Hematopoietic multipotent progenitor cell treated with erythropoietin and hydrocortisone succinate and interleukin-3 and kit ligand, for 15 days (in vitro differentiated cells): Measurements from ENCODE around the gene SLC23A1.
A peak's percentile ranks its signal among the peaks of the same experiment; 100 is the strongest.
"Not testable (repeated sequence)": the region's sequence is repeated elsewhere in the genome, so short reads cannot be mapped to it uniquely, and the experiment has no call there.

Experiments used
- DNase-seq: peaks from one replicate; pipeline ENCODE4 v3.0.0-alpha.2; 2015; ENCODE audit warnings: low spot score

Gene SLC23A1

DNA sequence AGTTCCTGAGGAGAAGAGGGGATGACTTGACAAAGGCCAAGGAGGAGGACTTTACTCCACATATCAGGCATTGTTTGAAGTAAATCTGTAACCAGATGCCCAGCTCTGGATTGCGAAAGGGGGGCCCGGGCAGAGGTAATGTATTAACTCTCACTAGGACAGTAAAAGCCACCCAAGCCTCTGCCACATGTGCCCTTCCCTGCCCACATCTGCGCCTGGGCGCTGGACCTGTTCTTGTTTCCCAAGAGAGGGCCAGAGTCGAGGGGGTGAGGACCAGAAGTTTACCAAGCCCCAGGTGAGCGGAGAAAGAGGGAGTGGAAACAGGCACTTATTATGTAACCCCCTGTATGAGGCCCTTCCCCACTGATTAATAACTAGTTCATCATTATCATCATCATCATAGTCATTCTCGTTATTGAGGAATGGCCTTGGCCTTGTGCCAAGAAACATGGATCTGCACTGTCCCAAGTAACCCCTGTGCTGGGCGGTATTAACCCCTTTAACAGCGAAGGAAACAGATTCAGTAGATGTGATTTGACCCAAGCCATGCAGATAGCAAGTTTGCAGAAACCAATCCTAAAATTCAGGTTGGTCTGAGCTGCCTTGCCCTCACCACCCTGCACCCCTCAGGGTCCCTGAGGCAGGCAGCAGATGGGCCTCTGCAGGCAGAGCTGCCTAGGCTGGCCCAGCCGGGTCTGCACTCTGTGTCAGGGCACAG, at the start of gene SLC23A1:
Gene SLC23A1 (minus strand): TSS at position 23 of the 718 bp plus-strand sequence. CDS start 44 bp downstream, outside the sequence.
- DNase-seq = no peak

DNA sequence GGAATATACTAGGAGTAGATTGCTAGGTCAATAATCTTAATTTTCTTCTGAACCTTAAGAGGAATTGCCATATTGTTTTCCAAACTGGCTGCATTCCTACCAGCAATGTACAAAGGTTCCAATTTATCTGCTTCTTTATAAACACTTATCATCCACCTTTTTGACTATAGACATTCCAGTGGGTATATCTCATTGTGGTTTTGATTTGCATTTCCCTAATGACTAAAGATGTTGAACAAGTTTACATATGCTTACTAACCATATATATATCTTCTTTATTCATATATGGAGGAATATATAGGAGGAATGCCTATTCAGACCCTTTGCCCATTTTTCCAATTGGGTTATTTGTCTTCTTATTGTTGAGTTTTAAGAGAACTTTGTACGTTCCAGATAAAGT, 48.6 kb upstream of the SLC23A1 start:
- no peak for DNase-seq

DNA sequence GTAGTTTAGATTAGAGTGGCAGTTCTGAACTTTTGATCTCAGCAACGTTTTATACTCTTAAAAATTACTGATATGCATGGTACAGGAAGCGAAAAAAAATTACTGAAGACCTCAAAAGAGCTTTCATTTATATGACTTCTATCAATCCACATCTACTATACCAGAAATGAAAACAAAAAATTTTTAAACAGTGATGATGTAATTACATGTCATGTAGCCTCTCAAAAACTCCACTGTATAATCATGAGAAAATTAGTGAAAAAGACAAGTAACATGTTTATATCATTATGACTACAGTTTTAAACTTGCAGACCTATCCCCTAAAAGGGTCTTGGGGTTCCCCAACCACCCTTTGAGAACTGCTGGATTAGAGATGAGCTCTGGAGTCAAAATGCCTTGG, 46.9 kb upstream of the SLC23A1 start:
- no peak for DNase-seq

DNA sequence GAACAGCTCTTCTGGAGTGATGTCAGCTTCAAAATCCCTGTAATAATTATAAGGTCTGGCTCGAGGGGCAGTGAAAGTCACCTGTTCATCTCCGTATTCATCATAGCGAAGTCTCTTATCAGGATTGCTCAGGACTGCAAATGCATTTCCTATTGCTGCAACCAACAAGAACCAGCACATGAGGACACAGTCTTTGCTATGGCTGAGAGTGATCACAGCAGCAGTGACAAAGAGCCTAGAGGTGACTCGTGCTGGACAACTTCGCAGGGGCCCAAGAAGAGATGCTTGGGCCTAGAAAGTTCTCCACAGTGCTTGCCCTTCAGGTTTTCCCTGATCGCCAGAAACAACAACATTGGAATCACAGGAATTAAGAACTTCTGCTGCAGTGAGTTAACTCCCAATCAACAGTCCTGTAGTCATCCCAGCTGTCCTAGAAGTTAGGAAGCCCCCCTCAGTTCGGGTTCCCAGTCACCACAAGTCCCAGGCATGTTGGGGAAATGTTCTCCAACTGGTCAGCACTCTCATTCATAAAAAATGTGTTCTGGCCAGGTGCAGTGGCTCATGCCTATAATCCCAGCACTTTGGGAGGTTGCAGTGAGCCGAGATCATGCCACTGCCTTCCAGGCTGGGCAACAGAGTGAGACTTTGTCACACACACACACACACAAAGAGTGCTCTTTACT, 43.2 kb upstream of the SLC23A1 start:
- no peak for DNase-seq

DNA sequence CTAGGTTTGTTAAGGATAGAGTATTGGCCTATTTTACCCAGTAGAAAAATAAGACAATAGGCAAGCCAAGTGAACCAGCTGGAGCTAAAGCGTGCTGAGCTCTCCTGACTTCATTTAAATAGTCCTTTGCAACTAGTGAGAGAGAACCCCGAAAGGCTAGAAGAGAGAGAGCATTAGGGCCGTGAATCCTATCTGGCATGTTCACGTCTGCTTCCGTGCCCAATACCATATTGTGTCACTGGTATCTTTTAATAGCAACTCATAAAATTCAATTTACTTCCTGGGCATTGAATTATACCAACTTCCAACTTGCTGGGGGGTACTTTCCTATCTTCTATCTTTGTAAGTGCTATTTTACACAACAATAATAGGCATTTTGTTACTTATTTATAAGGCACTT, 42.4 kb upstream of the SLC23A1 start:
- no peak for DNase-seq

DNA sequence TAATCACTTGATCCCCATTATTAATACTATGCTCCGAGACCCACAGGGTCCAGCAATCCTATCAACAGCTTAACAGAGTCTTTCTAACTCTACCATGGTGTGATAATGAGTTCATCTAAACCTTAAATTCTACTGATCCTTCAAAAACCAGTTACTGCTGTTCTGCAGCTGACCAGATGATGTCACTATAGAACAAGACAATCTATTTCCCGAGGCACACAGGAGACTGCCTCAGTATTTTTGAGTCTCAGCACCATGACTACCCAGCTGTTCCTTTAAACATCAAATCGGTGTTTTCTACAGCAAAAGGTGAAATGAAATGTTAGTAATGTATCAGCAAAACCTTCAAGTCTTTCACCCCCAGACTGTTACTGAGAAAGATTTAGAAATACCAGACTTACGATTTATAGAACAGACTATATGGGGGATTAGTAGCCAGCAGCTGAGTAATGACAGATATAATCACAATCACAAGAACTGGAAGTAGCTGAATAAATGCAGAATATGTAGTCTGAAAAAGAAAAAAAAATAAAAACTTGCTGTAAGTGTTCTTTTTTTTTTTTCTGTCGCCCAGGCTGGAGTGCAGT, 39.3 kb upstream of the SLC23A1 start:
- peak; percentile 70 for DNase-seq

DNA sequence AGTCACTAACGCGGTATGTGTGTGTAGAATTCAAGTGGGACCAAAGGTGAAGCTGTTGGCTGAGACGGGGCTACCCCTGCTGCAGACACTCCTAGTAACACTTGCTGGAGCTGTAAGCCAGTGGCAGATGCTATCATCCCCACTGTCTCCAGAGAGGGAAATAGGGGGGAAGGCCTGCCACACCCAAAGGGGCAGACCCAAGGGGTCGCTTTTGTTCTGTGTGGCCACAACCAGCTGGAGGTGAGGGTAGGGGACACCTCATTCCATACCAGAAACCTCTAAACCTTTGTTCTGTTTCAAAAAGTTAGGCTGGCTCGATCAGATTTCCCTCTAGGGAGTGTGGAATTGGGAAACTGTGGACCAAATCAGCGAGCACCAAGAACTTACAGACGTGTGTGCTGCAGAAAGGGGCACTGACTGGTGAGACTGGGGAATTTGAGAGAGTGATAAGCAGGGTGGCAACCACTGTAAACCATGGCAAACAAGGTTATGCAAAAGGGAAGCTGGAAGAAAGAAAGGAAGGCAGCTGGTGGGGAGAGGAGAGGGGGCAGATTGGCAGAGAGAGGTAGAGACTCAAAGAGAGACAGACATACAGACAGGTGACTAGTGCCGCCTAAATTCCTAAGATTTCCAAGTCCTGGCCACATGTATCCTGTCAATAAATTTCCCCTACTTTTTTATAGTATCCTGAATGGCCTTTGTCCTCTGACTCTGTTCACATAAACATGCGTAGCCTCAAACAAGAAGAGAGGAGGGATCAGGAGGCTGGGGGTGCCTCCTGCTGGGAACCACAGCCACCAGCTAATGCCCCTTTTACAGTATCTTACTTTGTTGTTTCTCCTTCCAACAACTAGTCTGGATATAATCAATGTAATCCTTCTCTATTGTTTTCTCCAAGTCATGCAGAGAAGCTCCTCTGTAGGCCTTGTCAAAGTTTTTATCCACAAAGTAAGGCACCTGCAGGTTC, 36.4 kb upstream of the SLC23A1 start:
- no peak for DNase-seq

DNA sequence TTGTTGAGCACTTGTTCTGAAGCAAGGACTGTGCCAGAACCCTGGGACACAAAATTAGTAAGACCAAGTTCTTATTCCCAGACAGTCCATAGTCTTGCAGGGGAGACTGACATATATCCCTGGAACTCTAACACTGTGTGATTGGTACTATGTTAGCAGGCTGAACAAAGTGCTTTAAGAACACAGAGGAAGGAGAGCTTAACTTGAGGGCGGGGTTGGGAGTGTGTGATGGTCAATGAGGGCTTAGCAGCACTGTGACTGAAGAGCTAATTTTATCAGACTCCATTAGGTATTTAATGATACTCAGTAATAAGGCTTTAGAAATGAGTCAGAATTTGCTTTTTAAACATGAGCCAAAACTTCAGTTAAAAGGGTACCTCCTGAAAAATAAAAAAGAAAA, 35.7 kb upstream of the SLC23A1 start:
- no peak for DNase-seq

DNA sequence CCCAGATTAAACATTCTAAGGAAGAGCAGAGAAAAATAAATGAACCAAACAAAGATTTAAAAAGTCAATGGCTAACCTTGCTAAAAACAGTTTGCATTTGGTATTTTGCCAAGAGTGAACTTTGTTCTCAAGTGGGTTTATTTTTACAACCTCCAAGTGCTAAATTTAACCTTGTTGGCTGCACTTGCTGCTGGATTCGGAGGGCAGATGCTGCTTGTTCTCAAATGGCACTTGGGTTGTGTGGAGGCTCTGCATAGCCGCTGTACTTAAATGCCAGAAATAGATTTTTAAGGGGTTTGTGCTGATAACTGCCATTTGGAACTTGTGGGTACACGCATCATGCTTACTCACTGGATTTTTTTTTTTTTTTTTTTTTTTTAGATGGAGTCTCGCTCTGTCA, 34.1 kb upstream of the SLC23A1 start:
- DNase-seq = no peak

DNA sequence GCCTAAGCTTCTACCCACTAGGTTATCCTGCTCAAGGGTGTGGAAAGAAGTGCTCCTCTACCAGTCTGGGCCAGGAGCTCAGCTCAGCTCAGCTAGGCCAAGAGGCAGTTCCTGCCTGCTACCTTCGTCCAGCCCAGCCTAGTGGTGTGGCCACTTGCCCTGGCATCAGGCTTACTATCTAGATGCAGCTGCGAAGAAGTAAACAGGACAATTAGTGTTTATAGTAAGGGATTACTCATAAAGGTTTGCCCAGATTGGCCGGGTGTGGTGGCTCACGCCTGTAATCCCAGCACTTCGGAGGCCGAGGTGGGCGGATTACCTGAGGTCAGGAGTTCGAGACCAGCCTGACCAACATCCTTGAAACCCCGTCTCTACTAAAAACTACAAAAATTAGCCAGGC, 33.6 kb upstream of the SLC23A1 start:
- DNase-seq = no peak

DNA sequence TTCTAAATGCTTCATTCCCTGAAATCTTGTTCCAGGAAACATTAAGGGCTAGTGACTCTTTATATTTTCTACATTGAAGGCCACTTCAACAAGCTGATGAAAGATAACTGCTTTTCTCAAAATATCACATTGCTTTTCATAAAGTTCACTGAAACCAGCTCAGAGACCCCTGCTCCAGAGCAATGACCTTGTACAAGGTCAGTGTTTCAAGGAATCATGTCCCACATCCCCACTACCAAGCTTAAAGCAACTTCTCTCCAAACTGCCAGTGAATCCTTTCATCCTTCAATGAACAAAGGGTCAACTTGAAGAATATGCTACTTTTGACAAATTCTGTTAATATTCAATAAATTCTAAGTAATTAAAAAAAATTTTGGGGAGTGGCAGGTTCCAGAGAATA, 32.8 kb upstream of the SLC23A1 start:
- DNase-seq = no peak

DNA sequence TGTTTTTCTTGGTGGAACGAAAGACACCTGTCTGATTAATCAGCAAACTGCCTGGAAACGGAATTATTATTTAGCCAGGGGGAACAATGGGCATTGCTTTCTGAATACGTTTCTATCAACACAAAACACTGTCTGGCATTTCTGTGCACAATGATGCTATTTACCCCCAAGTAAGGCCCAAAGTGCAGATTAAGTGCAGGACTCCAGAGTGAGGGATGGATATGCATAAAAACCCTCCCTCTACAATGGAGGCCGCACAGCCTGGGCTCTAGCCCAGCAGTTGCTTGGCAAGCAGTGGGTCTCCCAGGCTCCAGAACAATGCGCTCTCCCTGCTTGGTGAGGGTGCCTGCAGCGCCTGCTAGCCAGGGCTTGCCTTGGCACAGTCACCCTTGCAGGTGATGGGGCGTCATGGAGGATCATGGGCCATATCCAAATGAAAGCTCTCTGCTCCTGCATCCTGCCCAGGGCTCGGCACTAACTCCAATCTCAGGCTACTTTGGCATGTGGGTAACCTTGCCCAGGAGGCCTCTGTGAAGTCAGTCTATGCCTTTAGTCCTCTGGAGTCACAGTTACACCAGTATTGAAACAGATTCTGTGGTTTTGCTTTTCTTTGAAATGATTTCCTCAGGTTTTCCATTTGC, 32.2 kb upstream of the SLC23A1 start:
- DNase-seq = no peak

DNA sequence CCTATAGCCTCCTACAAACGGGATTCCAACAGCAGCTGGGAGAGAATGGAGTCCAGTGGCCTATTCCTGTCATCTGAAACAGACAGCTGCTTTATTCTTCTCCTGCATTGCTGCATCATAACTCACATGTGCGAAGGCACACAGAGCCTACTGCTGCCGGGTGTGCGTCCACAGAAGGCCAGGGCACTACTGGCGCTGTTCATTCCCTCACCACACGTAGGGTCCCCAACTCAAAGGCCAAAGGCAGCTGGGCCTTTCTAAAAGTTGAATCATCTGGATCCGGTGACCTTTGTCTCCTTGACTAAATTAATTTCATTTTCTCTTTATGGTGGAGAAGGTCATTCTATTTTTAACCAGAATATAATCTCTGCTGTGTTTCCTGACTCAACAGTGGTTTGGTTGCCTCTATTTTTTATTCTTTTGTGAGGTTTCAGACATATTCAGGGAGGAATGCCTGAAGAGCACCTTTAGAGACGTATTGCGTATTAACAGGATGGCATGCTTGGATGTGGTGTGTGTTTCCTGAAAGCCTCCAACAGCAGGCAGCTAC, 31.6 kb upstream of the SLC23A1 start:
- DNase-seq = no peak

DNA sequence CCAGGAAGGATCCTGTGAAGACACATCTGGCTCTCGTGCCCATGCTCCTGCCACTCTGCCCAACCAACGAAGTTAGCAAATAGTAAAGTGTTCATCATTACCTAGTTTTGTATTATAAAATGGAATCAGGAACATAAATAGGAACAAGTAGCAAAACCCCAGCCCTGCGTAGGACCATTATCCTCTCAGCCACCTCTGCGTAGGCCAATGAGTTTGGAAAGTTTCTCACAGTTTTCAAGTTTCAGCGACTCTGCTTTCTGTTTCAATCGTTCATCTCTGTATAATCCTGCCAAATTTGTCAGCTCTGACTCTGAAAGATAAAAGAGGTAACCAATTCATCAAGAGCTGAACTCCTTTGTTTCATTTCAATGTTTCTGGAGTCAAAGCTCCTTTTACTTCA, 30.9 kb upstream of the SLC23A1 start:
- no peak for DNase-seq

DNA sequence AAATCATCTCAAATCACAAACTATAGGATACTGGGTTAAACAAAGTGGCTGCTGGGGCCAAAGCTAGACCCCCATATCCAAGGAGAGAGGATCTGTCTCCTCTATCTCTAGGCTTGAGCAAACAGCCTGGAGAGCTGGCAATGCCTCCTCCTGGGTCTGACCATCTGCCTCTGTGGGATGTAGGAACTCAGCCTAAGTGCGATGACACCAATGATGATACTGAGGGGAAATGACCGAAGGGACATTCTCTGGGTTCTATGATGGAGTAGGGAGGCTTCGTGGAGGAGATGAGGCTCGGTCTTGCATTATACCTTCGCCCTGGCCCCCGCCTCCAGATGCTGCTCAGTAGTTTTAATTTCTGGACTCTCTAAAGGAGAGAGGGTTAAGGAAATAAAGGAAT, 30.1 kb upstream of the SLC23A1 start:
- DNase-seq = no peak

DNA sequence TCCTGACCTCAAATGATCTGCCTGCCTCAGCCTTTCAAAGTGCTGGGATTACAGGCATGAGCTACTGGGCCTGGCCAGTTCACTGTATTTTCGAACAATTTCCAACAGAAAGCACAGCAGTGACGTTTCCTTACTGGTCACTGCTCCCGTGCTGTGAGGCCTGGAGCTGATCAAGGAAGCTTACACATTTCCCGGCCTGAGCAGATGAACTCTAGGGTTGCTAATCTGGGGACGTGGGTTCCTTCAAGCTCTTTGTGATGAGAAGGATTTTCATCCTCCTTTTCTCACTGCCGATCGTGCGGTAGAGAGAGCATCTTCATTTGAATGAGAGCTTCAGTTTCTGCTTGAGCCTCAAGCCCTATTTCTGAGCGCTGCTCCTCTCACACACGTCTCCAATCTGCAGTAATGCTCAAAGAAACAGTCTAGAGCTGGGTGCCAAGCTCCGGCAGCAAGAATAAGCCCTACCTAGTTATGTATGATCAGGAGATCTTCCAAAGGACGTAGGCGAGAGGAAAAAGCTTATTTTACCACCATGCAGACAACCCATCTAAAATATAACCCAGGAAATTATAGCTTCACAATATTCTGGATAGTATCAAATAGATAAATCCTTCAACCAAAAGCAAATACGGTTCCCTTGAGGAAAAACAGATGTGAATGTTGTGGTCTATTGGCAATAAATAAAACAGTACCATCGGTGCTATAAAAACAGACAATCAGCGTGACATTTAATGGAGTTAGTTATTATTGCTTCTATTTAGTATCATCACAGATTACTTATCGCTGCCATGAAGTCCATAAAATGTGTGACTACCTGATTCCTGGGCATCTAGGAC, 28.1 kb upstream of the SLC23A1 start:
- DNase-seq = no peak

DNA sequence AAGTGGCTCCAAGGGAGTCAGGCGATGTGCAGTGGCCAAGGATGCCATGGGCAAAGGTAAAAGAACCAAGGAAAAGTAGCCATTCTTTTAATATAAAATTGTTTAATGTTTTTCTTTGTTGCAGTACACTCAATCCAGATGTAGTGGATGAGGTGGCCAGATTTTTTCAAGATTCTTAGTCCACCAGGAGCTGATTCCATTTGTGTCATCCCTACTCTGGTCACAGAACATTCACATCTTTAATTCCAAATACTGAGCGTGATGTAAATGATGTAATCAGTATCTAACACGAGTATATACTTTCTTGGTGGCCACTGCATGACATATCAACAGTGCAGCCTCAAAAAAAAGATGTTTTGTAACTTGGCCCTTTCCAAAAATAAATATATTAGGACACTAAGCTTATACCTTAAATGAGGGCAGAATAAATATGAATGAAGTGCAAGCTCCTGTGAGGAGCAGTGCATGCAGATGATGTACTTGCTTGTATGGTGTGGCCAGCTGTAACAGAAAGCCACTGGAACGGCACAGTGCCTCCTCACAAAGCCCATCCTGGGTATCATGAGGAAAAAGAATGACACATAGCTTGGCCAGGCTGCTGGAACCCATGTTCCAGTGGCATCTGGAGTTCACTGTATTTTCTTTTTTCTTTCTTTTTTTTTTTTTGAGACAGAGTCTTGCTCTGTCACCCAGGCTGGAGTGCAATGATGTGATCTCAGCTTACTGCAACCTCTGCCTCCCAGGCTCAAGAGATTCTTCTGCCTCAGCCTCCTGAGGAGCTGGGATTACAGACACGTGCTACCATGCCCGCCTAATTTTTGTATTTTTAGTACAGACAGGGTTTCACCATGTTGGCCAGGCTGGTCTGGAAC, 27.3 kb upstream of the SLC23A1 start:
- DNase-seq = no peak

DNA sequence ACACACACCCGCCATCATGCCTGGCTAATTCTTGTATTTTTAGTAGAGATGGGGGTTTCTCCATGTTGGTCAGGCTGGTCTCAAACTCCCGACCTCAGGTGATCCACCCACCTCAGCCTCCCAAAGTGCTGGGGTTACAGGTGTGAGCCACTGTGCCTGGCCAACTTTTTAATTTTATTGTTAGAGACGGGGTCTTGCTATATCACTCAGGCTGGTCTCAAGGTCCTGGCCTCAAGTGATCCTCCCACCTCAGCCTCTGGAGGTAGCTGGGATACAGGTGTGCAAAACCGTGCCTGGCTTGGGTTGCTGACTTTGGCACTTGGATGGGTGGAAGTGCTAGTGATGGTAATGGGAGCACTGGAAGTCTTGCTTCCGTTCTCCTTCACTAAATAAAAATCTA, 26.0 kb upstream of the SLC23A1 start:
- not testable (repeated sequence) for DNase-seq

DNA sequence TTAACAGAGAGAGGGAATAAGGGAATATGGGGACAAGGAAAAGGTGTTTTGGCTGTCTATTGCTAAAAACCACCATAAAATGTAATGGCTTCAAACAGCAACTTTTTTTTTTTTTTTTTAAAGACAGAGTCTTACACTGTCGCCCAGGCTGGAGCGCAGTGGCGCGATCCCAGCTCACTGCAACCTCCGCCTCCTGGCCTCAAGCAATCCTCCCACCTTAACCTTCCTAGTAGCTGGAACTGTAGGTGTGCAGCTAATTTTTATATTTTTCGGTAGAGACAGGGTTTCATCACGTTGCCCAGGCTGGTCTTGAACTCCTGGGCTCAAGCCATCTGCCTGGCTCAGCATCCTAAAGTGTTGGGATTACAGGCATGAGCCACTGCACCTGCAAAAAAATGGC, 25.1 kb upstream of the SLC23A1 start:
- DNase-seq = no peak

DNA sequence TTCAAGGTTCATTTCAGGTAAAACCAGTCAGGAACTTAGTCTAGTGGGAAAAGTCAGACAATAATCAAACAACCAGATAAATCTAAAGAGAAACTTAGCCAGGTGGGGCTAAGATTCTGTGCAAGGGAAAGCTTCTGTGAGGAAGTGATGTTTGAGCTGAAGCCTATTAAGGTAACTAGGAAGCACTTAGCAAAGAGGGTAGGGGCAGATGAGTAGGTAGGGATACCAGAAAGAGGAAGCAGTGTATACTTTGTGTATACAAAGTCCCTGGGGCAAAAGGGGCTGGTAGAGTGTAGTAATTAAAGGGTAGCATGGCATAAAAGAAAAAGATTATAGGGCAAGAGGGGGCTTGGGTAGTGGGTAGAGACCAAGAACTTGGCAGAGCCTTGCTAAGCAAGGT, 24.4 kb upstream of the SLC23A1 start:
- DNase-seq = no peak
